Calu3 (cell line): Measurements from ENCODE around the gene ASCL2. TPM values are rescaled to one million over a fixed set of nuclear protein-coding genes. Genes with fewer than 3 reads are reported as not detected.

Experiments
- BruUV-seq: library from RNA; stranded (reverse); fragments of 400-500 nt; replicated peaks from 2 replicates; lab custom pipeline; 2021; lab: Mats Ljungman, UMichigan
- CTCF ChIA-PET: fragments of 300-600 bp; sonication (Branson Sonifier 250); formaldehyde crosslinking; loops from one replicate; lab custom pipeline; 2022; ENCODE audit warnings: antibody characterized with exemption; lab: Charles Lee
- DNase-seq: peaks from one replicate; pipeline ENCODE4 v3.0.0; 2022
- H3K27ac Mint-ChIP-seq: one replicate; pipeline ENCODE4 v1.8.0; 2022; ENCODE audit warnings: mixed read lengths; ENCODE audit not compliant: unreplicated experiment
- H3K27me3 Mint-ChIP-seq: one replicate; pipeline ENCODE4 v1.8.0; 2022; ENCODE audit warnings: mixed read lengths; ENCODE audit not compliant: unreplicated experiment
- H3K36me3 Mint-ChIP-seq: one replicate; pipeline ENCODE4 v1.8.0; 2022; ENCODE audit warnings: mild to moderate bottlenecking, moderate library complexity, mixed read lengths; ENCODE audit not compliant: insufficient read depth, unreplicated experiment
- H3K4me1 Mint-ChIP-seq: one replicate; pipeline ENCODE4 v1.8.0; 2022; ENCODE audit warnings: mild to moderate bottlenecking, low read depth, mixed read lengths; ENCODE audit not compliant: unreplicated experiment
- H3K4me3 Mint-ChIP-seq: one replicate; pipeline ENCODE4 v1.8.0; 2022; ENCODE audit warnings: mild to moderate bottlenecking, low read depth, moderate library complexity, mixed read lengths; ENCODE audit not compliant: unreplicated experiment
- H3K9me3 Mint-ChIP-seq: one replicate; pipeline ENCODE4 v1.8.0; 2022; ENCODE audit warnings: low read depth, mixed read lengths; ENCODE audit not compliant: unreplicated experiment
- CTCF ChIP-seq: fragments of 200-600 bp; IDR thresholded peaks from one replicate; pipeline ENCODE4 v1.8.0; 2022; ENCODE audit warnings: antibody characterized with exemption; ENCODE audit not compliant: unreplicated experiment
- intact Hi-C: fragments of 100-400 bp; cut with micrococcal nuclease; formaldehyde crosslinking; loops from one replicate; pipeline ENCODE4 v1.10.0; 2022; ENCODE audit not compliant: unreplicated experiment
- total RNA-seq: library from RNA; stranded (reverse); gene quantifications from 2 replicates; pipeline ENCODE4 v1.2.3, GENCODE V29; 2022

Gene ASCL2
- total RNA-seq, 1 experiment from 2014 or later, result not detected

- H3K4me3 Mint-ChIP-seq, result no peak overlapping the region
- BruUV-seq, result no TSS peak
Observed at GRCh38 chr11:2317354-2318050, 47.1 kb upstream of the ASCL2 start.

GRCh38 chr11:2316963-2317244 lies 46.5 kb upstream of the ASCL2 start:
- H3K9me3 Mint-ChIP-seq, result no peaks in the 10 kb centered on the region
- intact Hi-C loops, result no loop called here
- TF ChIP-seq CTCF, result no peak
- no peak overlapping the region for H3K27ac Mint-ChIP-seq
- CTCF ChIA-PET, result interaction anchor here (0.6 to 1.7 kb wide), 2 partner anchors 13 to 101 kb away, joined by 4 to 5 read pairs; no protein-coding TSS in a partner anchor
- peaks cover 50% of the 10 kb centered on the region for H3K27me3 Mint-ChIP-seq
- no TSS peak for BruUV-seq
- no peak overlapping the region for H3K4me3 Mint-ChIP-seq
- no peaks in the 10 kb centered on the region for H3K36me3 Mint-ChIP-seq
- no peaks in the 10 kb centered on the region for H3K4me1 Mint-ChIP-seq
- no peak for DNase-seq

More at GRCh38 chr11:2317354-2318050, 47.1 kb upstream of the ASCL2 start:
- no peaks in the 10 kb centered on the region for H3K4me1 Mint-ChIP-seq
- no peak overlapping the region for H3K27ac Mint-ChIP-seq
- H3K36me3 Mint-ChIP-seq, result no peaks in the 10 kb centered on the region
- no peak for TF ChIP-seq CTCF
- peaks cover 56% of the 10 kb centered on the region for H3K27me3 Mint-ChIP-seq
- no peaks in the 10 kb centered on the region for H3K9me3 Mint-ChIP-seq
- intact Hi-C loops, result no loop called here
- no peak for DNase-seq
- CTCF ChIA-PET, result interaction anchor here (0.6 to 1.7 kb wide), 2 partner anchors 14 to 100 kb away, joined by 4 to 5 read pairs; no protein-coding TSS in a partner anchor

- CTCF ChIA-PET, result interaction anchor here (1.3 to 1.7 kb wide), 2 partner anchors 11 to 13 kb away, joined by 5 to 7 read pairs; no protein-coding TSS in a partner anchor
- Mint-ChIP-seq H3K4me3 (no peak overlapping the region), H3K4me1 (no peaks in the 10 kb centered on the region), H3K27ac (no peak overlapping the region), H3K27me3 (peaks cover 45% of the 10 kb centered on the region), H3K36me3 (no peaks in the 10 kb centered on the region), H3K9me3 (no peaks in the 10 kb centered on the region)
- no peak for TF ChIP-seq CTCF
- DNase-seq, result no peak
- BruUV-seq, result no TSS peak
- intact Hi-C loops, result no loop called here
Observed at GRCh38 chr11:2316169-2316962, 46.0 kb upstream of the ASCL2 start.

- no peak for DNase-seq
- no TSS peak for BruUV-seq
- no peak for TF ChIP-seq CTCF
- Mint-ChIP-seq H3K4me3 (no peak overlapping the region), H3K9me3 (no peaks in the 10 kb centered on the region), H3K27me3 (peaks cover 37% of the 10 kb centered on the region), H3K36me3 (no peaks in the 10 kb centered on the region), H3K4me1 (no peaks in the 10 kb centered on the region), H3K27ac (no peak overlapping the region)
- intact Hi-C loops, result no loop called here
- CTCF ChIA-PET, result interaction anchor here (1.3 to 1.7 kb wide), 2 partner anchors 10 to 12 kb away, joined by 5 to 7 read pairs; no protein-coding TSS in a partner anchor
Observed at GRCh38 chr11:2315395-2316168, 45.2 kb upstream of the ASCL2 start.
